Stimulated activated CD4-positive, alpha-beta T cell treated with anti-CD3 and anti-CD28 coated beads, Interleukin-4, amount 100 ng/mL, for 24 hours (primary cell): ENCODE data around the gene SLC9C1.
"Not testable (repeated sequence)": the region's sequence is repeated elsewhere in the genome, so short reads cannot be mapped to it uniquely, and the experiment has no call there.

Experiments used
- DNase-seq: peaks from one replicate; pipeline ENCODE4 v3.0.0-alpha.2; 2020

The SLC9C1 gene

DNA sequence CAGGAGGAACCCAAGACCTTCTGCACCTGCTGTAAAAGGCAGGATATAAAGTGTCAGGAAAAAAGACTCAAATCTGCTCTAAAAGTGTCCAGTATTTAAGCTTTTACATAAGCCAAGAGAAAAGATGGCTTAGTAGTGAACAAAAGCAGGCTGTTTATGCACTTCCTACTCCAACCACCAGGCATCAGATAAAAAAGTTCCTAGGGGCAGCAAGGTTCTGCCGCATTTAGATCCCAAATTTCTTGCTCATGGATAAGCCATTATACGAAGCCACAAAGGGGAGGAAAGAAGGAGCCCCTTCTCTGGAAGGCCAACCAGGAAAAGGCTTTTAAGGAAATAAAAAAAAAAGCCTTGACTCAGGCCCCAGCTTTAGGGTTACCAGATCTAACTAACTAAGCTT lies 10.6 kb upstream of the SLC9C1 start:
- no peak for DNase-seq

- no peak for DNase-seq
These were observed 9.8 kb upstream of the SLC9C1 start for GRCh38 chr3:112303764-112304325.

GRCh38 chr3:112302881-112303763 lies 9.1 kb upstream of the SLC9C1 start:
- DNase-seq = no peak

GRCh38 chr3:112302150-112302830 lies 8.3 kb upstream of the SLC9C1 start:
- DNase-seq = no peak

- no peak for DNase-seq
These were observed 4.8 kb upstream of the SLC9C1 start for GRCh38 chr3:112298781-112299180.

GRCh38 chr3:112297714-112298113 lies 3.7 kb upstream of the SLC9C1 start:
- no peak for DNase-seq

DNA sequence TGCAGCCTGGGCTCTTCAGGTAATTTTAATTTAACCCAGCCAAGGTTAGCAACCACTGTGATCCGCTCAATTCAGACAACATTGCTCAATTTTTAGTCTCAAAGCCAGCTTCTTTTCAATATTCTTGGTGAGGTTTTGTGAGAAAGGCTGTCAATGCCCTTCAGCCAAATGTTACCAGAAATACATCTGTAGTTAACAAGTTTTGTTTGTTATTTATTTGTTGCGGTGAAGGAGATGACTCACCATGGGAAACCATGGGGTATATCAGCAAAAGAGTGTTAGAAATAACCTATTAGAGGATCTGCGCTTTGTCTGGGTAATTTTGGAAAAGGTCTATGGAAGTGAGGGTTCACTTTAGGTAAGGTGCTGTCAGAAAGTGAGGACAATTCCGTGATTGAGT lies 5.0 kb downstream of the SLC9C1 start:
- DNase-seq = no peak

DNA sequence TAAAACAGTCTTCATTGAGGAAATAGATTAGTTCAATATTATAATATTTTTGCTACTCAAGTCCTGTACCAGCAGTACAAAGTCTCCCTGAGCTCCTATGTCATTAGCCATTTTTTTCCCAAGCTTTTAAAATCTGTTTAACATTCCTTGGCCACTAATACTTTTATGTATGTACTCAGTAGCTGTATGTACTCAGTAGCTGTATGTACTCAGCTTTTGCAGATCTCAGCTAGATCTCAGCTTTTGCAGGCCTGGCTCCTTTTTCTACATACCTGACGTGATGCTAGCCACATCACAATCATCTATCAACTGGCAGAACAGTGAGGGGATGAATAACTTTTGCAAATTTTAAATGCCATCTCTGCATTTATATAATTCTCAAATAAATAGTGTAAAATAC lies 13.8 kb downstream of the SLC9C1 start:
- DNase-seq = no peak

DNA sequence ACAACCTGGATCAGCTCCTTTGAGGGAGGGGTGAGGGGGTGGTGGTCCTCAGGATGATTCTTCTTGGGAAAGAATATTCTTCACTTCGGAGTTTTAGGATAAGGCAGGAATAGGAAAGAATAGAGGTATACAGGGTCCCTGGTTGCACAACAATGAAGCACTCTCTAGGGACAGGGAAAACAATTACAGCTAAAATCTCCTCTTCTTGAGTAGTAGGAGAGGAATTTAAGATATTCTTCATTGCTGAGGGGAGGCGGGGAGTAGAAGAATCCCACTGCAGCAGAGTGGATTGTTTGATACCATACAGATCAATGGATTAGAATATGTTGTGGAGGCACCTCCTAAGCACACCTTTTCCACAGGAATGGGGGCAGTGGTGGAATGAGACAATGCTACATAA lies 20.5 kb downstream of the SLC9C1 start:
- DNase-seq = no peak

DNA sequence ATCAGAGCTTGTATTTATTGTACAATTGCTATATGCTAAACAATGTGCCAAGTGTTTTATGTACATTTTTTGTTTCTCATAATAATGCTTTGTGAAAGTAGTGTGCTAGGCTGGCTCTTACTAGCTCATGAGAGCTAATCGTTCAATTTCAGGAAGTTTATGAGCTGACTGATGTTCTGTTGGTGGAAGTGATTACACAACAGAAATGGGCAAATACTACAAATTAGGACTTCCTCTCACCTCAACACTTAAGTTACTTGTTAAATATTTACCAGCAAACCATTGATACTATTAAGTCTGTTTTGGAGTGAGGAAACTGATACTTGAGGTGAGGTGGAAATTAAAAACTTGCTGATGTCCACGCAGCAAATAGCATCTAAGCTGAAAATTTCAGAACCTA lies 32.3 kb downstream of the SLC9C1 start:
- DNase-seq = no peak

DNA sequence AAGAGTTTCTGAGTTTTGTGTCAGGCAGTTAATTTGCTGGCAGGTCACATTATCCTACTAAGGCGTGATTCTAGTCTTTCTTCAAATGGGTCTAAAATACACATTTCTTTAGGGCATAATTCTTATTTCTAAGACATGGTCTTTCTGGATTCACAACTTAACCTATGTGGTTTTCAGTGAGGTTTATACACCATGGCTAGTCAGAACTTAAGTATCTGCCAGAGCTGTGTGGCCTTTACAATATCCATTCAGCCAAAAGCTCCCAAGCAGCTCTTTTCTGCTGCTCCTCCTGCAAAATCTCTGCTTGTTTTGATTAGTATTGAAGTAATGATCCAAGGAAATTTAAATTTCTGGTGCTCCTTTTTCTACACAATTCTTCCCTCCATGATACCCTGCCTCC lies 33.5 kb downstream of the SLC9C1 start:
- no peak for DNase-seq

GRCh38 chr3:112253301-112253971 lies 40.6 kb downstream of the SLC9C1 start:
- no peak for DNase-seq

- DNase-seq = no peak
These were observed 46.1 kb downstream of the SLC9C1 start for GRCh38 chr3:112247900-112248299.

DNA sequence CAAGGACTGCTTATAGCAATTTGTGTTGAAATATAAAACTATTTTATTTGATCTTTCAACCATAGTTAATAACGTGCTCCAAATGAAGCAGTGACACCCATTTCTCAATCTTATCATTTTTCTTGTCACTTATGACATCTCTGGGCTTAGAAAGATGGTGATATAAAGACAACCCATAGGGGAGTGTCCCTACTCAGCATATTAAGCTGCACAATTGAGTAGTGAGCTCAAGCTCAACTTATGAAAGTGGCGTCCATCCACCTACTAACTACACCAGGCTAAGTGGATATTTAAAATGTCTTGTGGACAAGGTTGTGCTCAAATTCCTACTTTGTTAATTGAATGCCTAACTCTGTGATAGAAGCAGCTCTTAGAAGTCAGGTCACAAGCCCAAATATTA lies 46.7 kb downstream of the SLC9C1 start:
- DNase-seq = no peak

GRCh38 chr3:112233083-112233482 lies 60.9 kb downstream of the SLC9C1 start:
- no peak for DNase-seq

DNA sequence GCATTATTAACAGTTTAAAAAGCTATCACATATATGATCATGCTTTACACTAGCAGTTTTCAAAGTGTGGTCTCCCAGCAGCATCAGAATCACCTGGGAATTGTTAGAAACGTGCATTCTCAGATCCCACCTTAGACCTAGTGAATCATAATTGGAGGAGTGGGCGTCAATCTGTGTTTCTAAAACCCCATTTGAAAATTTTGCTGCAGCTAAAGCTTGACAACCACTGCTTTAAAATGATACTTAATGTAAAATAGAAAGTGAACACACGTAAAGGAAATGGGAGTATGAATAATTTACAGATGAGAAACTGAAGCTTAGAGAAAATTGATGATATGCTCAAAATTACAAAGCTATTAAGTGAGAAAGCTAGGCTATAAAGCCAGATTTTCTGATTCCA lies 62.3 kb downstream of the SLC9C1 start:
- no peak for DNase-seq

- DNase-seq = no peak
These were observed 64.0 kb downstream of the SLC9C1 start for GRCh38 chr3:112230033-112230432.

DNA sequence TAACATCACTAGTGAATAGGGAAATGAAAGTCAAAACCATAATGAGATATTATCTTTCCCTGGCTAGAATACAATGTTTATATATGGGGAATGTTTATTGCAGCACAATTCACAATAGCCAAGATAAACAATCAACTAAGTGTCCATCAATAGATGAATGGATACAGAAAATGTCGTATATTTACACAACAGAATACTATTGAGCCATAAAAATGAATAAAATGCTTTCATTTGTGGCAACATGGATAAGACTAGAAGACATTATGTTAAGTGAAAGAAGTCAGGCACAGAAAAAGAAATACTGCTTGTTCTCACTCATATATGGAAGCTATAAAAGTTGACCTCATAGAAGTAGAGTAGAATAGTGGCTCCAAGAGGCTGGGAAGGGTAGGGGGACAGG lies 65.2 kb downstream of the SLC9C1 start:
- no peak for DNase-seq

DNA sequence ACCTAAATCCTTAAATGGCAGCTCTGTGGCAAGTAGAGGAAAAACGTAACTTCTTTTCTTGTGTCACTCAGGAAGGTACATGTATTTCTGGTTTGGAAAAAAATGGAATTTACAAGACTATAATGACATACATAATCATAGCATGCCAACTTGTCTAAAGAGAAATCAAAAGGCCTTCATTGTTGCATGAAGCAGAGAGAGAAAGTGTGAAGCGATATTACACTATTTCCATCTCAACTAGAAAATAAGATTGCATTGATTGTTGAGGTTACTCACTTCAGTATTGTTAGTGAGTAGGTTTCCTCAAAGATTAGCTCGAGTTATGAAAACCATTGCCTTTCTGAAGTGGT lies 93.7 kb downstream of the SLC9C1 start:
- DNase-seq = no peak

DNA sequence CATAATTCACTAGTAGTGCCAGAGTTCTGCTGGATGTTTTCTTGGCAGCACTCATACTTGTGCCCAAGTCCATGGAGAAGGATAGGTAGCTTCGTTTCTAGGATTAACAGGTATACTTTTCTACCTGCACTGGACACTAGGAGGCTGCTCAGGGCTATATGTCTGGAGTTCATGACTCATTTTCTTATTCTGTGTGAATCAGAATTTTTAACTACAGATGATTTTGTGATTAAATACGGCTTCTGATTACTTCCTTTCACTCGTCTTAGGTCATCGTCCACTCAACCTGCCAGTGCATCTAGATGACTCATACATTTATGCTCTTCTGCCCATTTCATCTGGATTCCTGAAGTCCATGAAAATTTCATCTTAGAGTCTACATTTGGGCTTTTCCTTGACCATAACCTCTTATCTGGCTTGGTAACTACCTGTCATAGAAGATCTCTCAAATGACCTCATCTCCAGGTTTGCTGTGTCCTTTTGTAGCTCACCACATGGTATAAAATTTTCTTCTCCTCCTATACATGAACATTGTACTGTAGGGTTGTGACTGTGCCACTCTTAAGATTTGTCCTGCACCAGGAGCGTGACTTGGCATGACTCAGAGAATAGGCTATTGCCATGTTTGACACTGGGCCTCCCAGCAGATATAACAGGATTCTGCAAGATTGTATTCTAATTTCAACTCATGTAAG lies 94.2 kb downstream of the SLC9C1 start:
- DNase-seq = no peak

GRCh38 chr3:112197131-112197530 lies 96.9 kb downstream of the SLC9C1 start:
- no peak for DNase-seq

DNA sequence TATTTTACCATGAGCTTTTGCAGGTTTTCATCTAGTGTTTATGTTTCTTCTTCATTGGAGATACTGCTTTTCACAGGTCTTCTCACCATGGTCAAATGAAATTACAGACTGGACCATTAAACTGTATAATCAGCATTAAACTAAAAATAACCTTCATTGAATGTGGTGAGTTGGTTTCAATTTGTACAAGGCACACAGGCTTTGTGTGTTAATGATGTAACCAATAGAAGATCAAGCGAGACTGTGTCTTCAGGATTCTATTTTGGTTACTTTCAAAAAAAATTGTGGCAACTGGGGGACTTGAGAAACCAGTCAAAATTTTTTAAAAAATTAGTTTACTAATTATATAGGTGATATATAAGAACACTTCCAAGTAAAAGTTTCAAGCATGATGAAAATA lies 106.7 kb downstream of the SLC9C1 start:
- DNase-seq = no peak

DNA sequence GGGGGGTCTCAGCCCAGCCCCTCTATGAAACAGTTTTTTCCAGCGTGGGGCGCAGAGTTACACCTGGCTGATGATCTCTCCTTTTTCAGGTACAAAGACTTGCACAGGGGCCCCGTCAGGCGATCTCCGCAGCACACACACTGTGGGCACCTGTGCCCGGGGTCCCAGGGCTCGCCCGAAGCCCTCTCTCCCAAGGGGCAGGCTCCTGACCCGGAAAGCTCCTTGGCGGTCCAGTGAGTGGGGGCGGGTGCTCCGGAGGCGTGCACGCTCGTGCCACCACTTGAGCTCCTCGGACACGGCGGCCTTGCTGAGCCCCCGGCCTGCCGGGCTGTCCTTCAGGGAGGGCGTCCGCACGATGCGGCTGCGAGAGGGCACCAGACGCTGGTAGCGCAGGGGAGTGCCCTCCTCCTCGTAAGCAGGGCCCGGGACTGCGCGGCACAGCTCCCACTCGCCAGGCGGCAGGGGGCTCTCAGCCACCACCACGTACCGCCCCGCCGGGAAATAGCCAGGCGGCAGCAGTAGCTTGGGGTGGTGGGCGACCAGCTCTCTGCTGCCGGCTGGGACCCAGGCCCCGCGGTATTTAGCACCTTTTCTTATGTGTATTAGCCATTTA lies 108.5 kb downstream of the SLC9C1 start:
- DNase-seq = not testable (repeated sequence)
